HepG2 (cell line): ENCODE measurements around the gene EARS2.

Experiments
- HOXA3 ChIP-seq: sonication (generic); formaldehyde crosslinking; IDR thresholded peaks from 2 replicates; pipeline ENCODE4 v1.5.0; 2020; ENCODE audit warnings: missing genetic modification reagents
- PATZ1 ChIP-seq: sonication (generic); formaldehyde crosslinking; IDR thresholded peaks from 2 replicates; pipeline ENCODE4 v1.4.0; 2020; ENCODE audit warnings: missing genetic modification reagents
- POLR2A ChIP-seq, 2 experiments: IDR thresholded peaks; 2 replicates each; pipeline ENCODE4 v1.6.1; 2011; ENCODE audit warnings: low read depth in 2 of 2, low read length in 2 of 2, mild to moderate bottlenecking in 1 of 2, moderate library complexity in 1 of 2; ENCODE audit not compliant: insufficient read depth in 1 of 2
- RFXAP ChIP-seq: sonication (generic); formaldehyde crosslinking; IDR thresholded peaks from 2 replicates; pipeline ENCODE4 v1.4.0; 2020; ENCODE audit warnings: missing genetic modification reagents, borderline replicate concordance
- SYNCRIP ChIP-seq: fragments of 200-400 bp; formaldehyde crosslinking; IDR thresholded peaks from 2 replicates; pipeline ENCODE4 v1.6.1; 2018; ENCODE audit warnings: mild to moderate bottlenecking, low read depth, low read length; ENCODE audit not compliant: insufficient read depth
- ZNF143 ChIP-seq: sonication (generic); formaldehyde crosslinking; IDR thresholded peaks from 2 replicates; pipeline ENCODE4 v1.4.0; 2020; ENCODE audit warnings: missing genetic modification reagents
- ZNF20 ChIP-seq: sonication (generic); formaldehyde crosslinking; IDR thresholded peaks from 2 replicates; pipeline ENCODE4 v1.4.0; 2020; ENCODE audit warnings: mild to moderate bottlenecking, moderate library complexity, missing genetic modification reagents
- ZNF274 ChIP-seq: sonication (generic); formaldehyde crosslinking; IDR thresholded peaks from 2 replicates; pipeline ENCODE4 v1.5.1; 2020; ENCODE audit warnings: mild to moderate bottlenecking, missing genetic modification reagents
- TF ChIP-seq, protein P1 (sequence below): sonication (generic); formaldehyde crosslinking; IDR thresholded peaks from 2 replicates; pipeline ENCODE4 v1.5.0; 2020; ENCODE audit warnings: mild to moderate bottlenecking, missing genetic modification reagents, moderate library complexity

GRCh38 chr16:23564575-23565363, 7.6 kb upstream of the EARS2 start:
- TF ChIP-seq RFXAP (CRISPR knock-in tag), result no peak
- no peak for TF ChIP-seq HOXA3 (CRISPR knock-in tag)
- no peak for TF ChIP-seq SYNCRIP
- TF ChIP-seq, protein P1, sequence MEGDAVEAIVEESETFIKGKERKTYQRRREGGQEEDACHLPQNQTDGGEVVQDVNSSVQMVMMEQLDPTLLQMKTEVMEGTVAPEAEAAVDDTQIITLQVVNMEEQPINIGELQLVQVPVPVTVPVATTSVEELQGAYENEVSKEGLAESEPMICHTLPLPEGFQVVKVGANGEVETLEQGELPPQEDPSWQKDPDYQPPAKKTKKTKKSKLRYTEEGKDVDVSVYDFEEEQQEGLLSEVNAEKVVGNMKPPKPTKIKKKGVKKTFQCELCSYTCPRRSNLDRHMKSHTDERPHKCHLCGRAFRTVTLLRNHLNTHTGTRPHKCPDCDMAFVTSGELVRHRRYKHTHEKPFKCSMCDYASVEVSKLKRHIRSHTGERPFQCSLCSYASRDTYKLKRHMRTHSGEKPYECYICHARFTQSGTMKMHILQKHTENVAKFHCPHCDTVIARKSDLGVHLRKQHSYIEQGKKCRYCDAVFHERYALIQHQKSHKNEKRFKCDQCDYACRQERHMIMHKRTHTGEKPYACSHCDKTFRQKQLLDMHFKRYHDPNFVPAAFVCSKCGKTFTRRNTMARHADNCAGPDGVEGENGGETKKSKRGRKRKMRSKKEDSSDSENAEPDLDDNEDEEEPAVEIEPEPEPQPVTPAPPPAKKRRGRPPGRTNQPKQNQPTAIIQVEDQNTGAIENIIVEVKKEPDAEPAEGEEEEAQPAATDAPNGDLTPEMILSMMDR, result no peak
- no peak for TF ChIP-seq ZNF274
- no peak for TF ChIP-seq ZNF143 (CRISPR knock-in tag)
- no peak; a peak in 1 of 4 replicates for TF ChIP-seq POLR2A (IDR thresholded peaks at IDR 0.05; ENCODE audit: insufficient read depth in 1 of 2, low read depth in 2 of 2, low read length in 2 of 2)
- no peak for TF ChIP-seq ZNF20
- no peak for TF ChIP-seq PATZ1 (CRISPR knock-in tag)
